ENCODE data around the gene FAM227B.
A peak's percentile ranks its signal among the peaks of the same experiment; 100 is the strongest.
"Not testable (repeated sequence)": the region's sequence is repeated elsewhere in the genome, so short reads cannot be mapped to it uniquely, and the experiment has no call there.

The FAM227B gene, protein sequence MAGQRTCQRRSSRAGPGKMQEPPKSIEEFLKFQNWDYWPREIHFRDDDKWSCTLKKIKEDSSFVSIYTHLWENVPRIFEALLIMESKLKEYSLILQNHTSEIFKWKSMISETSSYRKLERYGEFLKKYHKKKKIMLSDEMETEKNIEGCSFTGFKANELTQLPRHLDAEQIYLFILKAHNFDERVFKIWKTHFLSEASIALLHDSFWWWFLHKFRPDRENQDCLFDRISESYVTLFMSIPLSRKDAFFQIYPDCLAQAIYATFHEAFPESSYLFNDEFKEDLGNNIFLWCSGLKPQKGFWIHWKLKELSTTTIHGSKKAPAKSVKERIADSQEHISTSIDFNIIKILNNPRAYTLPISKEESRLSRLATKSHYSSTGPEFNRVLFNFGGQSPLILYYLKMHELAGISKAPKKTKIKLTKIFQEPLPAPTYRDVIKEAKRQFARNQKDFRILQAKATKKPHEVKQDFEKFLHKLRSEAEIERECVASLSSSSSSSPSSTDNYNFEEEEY

DNA sequence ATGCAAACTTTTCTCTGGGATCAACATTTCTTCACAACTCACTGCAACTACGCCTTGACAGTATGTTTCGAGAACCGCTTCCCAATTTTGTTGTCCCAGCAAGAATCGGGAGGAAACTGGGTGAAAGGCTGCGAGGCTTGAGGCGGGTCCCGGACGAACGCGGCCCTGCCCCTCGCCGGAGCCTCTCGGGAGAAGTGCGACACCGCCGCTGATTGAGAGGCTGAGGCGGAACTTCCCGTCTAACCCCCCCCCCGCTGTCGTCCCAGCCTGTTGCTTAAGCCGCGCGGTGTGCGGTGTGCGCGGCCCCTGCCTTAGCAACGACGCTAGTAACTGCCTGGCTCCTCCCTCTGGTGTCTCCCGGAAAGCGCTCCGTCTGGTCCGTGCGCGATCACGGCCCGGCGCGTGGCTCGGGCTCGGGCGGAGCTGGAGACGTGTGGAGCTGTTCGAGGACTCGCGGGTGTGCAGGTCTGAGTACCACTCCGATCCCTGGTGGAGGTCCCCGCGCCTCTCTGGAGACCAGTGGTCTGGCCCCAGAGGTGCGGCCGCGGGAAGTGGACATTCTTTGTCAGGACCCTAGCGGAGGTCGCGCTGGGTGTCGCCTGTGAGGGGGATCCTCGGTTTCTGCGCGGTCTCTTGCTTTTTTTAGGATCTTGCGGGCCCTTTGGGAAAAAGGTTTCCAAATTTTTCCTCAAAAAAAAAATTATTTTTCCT lies at the start of gene FAM227B, which contains the start of gene DTWD1:
Gene FAM227B (minus strand): TSS at position 161 of the 711 bp plus-strand sequence. CDS start 5,647 bp downstream, outside the sequence.
Gene DTWD1 (plus strand): TSS at position 391 of the 711 bp plus-strand sequence. CDS start 4,120 bp downstream, outside the sequence.
- peak; percentile 83 to 93 (median 84) for DNase-seq (ENCODE audit: low read depth in 3 of 3)

DNA sequence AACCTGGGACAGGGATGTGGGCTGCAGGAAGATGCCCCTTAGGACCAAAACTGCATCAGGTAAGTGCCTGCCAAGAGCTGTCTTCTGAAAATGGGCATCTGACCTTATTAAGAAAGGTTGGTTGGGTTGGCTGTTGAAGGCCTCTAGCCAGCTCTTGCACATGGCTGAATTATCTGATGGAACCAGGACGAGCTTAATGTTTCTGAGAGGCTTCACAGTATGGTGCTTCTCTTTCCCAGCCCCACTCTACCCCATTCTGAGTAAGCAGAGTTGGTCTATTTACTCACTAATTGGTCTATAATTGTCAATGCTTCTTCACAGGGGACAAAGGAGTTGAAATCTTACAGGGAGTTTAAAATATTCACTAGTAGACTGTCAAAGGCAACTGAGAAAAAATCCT lies 48.7 kb upstream of the FAM227B start:
- DNase-seq (ENCODE audit: low read depth in 3 of 3): no peak

- DNase-seq (ENCODE audit: low read depth in 3 of 3): not testable (repeated sequence)
Measured at GRCh38 chr15:49666486-49666885, 45.9 kb upstream of the FAM227B start.

DNA sequence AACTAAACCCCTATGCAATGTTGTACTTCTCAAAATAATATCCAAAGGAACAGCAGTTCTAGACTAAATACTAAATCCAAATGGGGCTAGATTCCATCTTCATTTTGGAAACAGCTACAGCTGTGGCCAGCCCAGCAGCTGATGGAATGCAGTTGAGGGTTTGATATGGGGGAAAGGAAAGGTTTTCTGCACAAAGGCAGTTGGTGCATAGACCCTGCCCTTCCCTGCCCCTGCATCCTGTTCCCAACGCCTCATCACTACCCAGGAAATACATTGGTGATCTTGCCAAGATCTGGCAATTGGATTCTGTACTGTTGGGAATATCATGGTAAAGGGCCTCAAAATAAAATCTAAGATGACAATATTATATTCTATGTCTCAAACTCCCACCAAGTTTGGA lies 44.1 kb upstream of the FAM227B start:
- no peak for DNase-seq (ENCODE audit: low read depth in 3 of 3)

DNA sequence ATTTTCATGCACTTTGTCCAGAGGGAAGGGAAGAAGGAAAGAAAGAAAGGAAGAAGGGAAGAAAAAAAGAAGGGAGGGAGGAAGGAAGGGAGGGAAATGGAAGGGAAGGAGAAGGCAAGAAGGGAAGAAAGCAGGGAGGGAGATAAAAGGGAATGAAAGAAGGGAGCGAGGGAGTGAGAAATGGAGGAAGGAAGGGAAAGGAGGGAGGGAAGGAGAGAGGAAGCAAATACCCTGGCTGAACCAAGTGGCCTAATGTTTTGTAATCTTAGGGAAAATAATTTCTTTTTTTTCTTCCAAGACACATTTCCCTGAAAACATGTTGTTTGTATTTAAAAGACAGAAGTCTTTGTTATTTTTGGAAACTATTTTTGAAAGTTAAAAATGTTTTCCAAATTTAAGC lies 36.1 kb upstream of the FAM227B start:
- no peak for DNase-seq (ENCODE audit: low read depth in 3 of 3)

- DNase-seq (ENCODE audit: low read depth in 3 of 3): no peak
Measured at GRCh38 chr15:49652922-49653321, 32.3 kb upstream of the FAM227B start.

GRCh38 chr15:49650676-49651075 lies 30.1 kb upstream of the FAM227B start:
- no peak for DNase-seq (ENCODE audit: low read depth in 3 of 3)

- DNase-seq (ENCODE audit: low read depth in 3 of 3): no peak
Measured at GRCh38 chr15:49649987-49650386, 29.4 kb upstream of the FAM227B start.

DNA sequence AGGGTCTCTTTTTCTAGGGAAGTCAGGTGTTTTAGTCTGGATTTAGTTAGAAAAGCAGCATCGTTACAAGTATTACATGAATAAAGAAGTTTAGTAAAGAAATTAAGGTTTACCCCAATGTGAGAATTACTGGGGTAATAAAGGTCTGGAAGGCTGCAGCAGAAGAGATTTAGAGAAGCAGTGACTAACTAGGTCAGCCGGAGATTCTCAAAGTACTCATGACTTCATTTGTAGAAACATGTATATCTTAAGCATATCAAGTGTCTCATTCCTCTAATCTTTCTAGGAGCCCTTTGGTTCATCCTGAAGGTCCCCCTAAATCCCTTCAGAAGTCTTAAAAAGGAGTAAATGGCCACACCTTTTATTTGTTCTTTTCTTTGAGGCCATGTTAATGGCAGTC lies 26.3 kb upstream of the FAM227B start:
- DNase-seq (ENCODE audit: low read depth in 3 of 3): no peak

DNA sequence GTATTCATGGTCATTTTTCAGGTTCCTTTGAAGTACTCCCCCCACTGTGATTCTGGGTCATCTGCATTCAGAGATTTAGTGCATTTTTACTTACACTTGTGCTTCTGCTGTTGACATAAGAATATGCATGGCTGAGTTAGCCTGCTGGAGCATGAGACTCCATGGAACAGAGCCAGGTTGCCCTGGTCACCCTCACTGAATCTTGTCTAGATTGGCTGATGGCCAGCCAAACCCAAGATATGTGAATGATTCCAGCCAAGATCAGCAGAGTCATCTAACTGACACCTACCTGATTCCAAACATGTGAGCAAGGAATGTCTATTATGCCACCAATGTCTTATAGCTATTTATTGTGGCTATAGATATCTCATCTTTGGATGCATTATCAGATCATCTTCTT lies 25.3 kb upstream of the FAM227B start:
- no peak for DNase-seq (ENCODE audit: low read depth in 3 of 3)

GRCh38 chr15:49645277-49645676 lies 24.7 kb upstream of the FAM227B start:
- no peak for DNase-seq (ENCODE audit: low read depth in 3 of 3)

GRCh38 chr15:49644364-49644794 lies 23.8 kb upstream of the FAM227B start:
- no peak for DNase-seq (ENCODE audit: low read depth in 3 of 3)

- DNase-seq (ENCODE audit: low read depth in 3 of 3): no peak
Measured at GRCh38 chr15:49637857-49638256, 17.2 kb upstream of the FAM227B start.

DNA sequence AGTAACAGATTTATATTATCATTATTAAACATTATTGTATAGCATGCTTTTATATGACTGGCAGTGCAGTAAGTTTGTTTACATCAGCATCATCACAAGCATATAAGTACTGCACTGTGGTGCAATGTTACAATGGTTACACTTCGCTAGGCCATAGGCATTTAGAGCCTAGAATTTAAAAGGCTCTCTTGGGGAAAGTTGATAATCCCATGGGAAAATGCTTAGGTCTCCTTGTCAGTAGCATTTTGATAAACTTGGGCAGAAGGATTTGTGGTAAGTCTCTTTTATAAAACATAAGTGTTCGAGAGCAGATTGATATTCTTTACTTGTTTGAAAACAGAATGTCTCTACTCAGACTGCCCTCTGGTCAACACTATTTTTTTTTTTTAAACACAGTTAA lies 7.8 kb upstream of the FAM227B start:
- DNase-seq (ENCODE audit: low read depth in 3 of 3): no peak

DNA sequence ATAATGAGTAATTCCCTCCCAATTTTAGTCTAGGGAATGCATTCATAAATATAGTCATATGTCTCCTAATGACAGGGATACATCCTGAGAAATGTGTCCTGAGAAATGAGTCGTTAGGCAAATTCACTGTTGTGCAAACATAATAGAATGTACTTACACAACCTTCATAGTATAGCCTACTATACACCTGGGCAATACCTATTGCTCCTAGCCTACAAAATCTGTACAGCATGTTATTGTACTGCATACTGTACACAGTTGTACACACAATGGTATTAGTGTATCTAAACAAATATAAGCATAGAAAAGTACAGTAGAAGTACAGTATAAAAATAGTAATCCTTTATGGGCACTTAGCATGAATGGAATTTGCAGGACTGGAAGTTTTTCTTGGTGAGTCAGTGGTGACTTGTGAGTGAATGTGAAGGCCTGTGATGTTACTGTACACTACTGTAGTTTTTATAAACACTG lies 6.8 kb upstream of the FAM227B start:
- no peak for DNase-seq (ENCODE audit: low read depth in 3 of 3)

- no peak for DNase-seq (ENCODE audit: low read depth in 3 of 3)
Measured at GRCh38 chr15:49625460-49626036, 4.9 kb upstream of the FAM227B start.

DNA sequence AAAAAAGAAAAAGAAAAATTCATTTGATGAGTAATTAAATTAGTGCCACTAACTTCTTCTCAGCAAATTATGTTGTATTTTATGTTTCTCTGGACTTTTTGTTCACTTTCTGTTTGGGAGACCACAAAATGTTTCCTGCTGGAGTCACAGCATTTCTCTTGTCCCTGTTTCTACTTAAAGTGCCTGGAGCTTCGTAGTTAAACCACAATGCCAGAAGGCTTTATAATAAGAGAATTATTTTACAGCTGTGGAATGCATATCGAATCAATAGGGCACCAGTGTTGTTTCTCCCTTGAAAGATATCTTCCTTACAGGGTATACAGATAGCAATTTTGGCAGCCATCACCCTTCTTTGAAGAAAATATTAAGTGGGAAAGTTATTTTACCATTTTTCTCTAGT lies 3.4 kb upstream of the FAM227B start:
- no peak for DNase-seq (ENCODE audit: low read depth in 3 of 3)

DNA sequence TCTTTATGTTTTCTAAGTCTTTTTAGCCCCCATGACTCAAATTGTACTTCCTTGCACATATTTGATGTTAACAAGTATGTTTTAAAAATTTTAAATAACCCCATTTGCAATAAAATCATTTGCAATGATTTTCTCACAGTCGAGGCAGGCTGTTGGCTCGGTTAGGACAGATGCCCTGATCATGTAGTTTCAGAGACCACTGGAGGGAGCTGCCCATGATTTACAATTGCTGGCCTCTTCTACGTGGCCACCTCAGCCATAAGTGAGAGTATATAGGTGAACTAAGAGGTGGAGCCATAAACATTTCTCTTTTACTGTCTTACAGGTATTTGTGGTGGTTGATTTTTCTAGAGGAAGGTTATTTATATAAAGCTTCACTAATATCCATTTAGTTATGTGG lies 1.9 kb upstream of the FAM227B start:
- no peak for DNase-seq (ENCODE audit: low read depth in 3 of 3)

- DNase-seq (ENCODE audit: low read depth in 3 of 3): no peak
Measured at GRCh38 chr15:49621887-49622286, 1.3 kb upstream of the FAM227B start.

GRCh38 chr15:49621401-49621811 lies 788 bp upstream of the FAM227B start:
- no peak for DNase-seq (ENCODE audit: low read depth in 3 of 3)

- no peak for DNase-seq (ENCODE audit: low read depth in 3 of 3)
Measured at GRCh38 chr15:49620199-49620598, 419 bp downstream of the FAM227B start.

DNA sequence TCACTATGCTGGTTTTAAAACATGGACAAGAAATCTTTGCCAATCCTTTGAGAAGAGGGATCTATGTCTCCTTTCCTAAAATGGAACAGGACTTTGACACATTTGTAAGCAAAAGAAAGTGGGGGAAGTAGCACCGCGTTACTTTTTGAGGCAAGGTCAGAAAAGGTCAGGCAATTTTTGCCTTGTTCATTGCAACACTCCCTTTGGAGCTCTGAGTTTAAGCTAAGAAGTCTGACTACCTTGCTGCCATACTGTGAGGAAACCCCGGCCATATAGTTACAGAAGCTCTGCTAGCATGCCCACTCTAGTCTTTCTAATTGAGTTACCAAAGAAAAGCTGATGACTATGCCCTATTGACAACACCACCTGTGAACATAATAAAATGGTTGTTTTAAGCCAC lies 1.4 kb downstream of the FAM227B start:
- DNase-seq (ENCODE audit: low read depth in 3 of 3): no peak
